ENCODE data around the gene NDST1. TPM values are rescaled to one million over a fixed set of nuclear protein-coding genes. Genes with fewer than 3 reads are reported as not detected.

Gene NDST1
- total RNA-seq, 4 donors from 2014 or later = 10.9 to 86.0 (median 42.5) TPM

DNA sequence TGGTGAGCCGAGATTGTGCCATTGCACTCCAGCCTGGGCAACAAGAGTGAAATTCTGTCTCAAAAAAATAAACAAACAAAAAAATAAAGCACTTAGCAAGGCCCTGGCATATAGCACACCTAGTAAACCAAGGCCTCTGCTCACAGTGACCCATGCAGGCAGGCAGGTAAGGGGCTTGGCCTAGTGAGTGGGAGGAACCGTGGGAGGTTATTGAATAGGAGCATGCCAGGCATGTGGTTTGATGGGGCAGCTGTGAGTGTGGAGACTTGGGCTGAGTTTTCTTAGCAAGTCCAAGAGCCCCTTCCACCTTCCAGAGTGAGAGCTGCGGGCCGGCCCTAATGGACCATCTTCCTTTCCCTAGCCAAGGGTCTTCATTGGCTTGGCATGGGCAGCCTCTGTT lies 4.5 kb upstream of the NDST1 start:
- no peaks in the 10 kb centered on the region for H3K9me3 ChIP-seq
- no peak for TF ChIP-seq POLR2A (IDR thresholded peaks at IDR 0.05)
- TF ChIP-seq, protein P1, sequence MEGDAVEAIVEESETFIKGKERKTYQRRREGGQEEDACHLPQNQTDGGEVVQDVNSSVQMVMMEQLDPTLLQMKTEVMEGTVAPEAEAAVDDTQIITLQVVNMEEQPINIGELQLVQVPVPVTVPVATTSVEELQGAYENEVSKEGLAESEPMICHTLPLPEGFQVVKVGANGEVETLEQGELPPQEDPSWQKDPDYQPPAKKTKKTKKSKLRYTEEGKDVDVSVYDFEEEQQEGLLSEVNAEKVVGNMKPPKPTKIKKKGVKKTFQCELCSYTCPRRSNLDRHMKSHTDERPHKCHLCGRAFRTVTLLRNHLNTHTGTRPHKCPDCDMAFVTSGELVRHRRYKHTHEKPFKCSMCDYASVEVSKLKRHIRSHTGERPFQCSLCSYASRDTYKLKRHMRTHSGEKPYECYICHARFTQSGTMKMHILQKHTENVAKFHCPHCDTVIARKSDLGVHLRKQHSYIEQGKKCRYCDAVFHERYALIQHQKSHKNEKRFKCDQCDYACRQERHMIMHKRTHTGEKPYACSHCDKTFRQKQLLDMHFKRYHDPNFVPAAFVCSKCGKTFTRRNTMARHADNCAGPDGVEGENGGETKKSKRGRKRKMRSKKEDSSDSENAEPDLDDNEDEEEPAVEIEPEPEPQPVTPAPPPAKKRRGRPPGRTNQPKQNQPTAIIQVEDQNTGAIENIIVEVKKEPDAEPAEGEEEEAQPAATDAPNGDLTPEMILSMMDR (IDR thresholded peaks at IDR 0.05) = no peak
- no peak for DNase-seq
- intact Hi-C loops (cut with DNase I; ENCODE audit: low total_unique reads) = no loop called here
- no peak overlapping the region for H3K27ac ChIP-seq
- H3K27me3 ChIP-seq = no peaks in the 10 kb centered on the region
- H3K36me3 ChIP-seq = no peaks in the 10 kb centered on the region
- no peak overlapping the region for H3K4me3 ChIP-seq
- peaks cover 0 to 30% of the 10 kb centered on the region in 2 donors for H3K4me1 ChIP-seq

DNA sequence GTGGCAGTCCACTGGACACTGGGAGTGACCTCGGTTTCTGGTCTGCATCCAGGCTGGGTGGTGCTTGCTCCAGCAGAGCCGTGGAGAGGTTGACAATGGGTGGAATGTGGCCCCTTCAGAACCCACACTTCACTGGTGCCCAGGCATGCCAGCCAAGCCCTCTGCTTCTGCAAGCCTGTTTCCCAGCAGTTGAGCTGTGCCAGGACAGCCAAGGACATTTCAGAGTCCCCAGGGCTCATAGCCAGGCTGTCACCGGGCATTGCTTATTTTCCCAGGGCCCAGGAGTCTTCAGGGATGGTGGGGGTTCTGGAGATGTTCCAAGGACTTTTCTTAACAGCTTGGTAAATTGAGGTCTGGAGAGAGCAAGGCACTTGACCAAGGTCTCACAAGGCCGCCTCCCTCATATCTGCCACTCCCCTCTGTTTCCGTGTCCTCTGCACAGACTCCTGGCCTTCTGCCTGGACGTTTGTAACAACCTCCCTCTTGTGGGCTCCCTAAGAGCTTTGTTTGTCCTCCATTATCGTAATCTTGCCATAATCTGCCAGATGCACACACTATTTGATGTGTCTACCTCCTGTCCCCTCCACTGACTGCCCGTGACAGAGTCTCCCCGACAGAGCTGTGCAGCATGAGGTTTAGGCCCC lies 3.8 kb upstream of the NDST1 start:
- intact Hi-C loops (cut with DNase I; ENCODE audit: low total_unique reads) = no loop called here
- H3K36me3 ChIP-seq = no peaks in the 10 kb centered on the region
- TF ChIP-seq, protein P1 (IDR thresholded peaks at IDR 0.05) = no peak
- no peaks in the 10 kb centered on the region for H3K9me3 ChIP-seq
- peaks cover 0 to 33% of the 10 kb centered on the region in 2 donors for H3K4me1 ChIP-seq
- no peak overlapping the region for H3K27ac ChIP-seq
- H3K27me3 ChIP-seq = no peaks in the 10 kb centered on the region
- no peak for DNase-seq
- no peak overlapping the region for H3K4me3 ChIP-seq

DNA sequence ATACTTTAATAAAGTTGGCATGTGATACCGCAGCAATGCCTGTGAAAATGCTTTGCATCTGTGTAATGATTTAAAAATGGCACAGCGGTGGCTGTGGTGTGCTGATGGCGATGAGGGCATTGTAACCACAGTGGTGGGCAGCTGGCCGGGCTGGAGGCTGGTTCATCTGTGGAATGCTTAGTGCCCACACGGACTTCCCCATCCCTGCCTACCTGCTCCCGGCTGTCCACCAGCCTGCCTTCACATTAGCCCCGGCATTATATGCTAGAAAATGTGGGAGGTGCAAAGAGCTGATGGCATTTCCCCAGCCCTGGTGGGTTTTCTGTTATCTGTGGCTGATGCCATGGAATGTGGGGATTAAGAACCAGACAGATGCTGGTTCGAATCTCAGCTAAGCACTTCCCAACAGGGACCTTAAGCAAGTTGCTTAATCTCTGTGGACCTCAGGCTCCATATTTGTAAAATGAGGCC lies 2.9 kb upstream of the NDST1 start:
- Histone ChIP-seq H3K36me3 (no peaks in the 10 kb centered on the region), H3K4me3 (no peak overlapping the region), H3K27me3 (no peaks in the 10 kb centered on the region), H3K27ac (no peak overlapping the region), H3K9me3 (no peaks in the 10 kb centered on the region), H3K4me1 (peaks cover 0 to 34% of the 10 kb centered on the region in 2 donors)
- intact Hi-C loops (cut with DNase I; ENCODE audit: low total_unique reads) = no loop called here
- TF ChIP-seq, protein P1 (IDR thresholded peaks at IDR 0.05) = no peak
- no peak for TF ChIP-seq POLR2A (IDR thresholded peaks at IDR 0.05)
- no peak for DNase-seq

DNA sequence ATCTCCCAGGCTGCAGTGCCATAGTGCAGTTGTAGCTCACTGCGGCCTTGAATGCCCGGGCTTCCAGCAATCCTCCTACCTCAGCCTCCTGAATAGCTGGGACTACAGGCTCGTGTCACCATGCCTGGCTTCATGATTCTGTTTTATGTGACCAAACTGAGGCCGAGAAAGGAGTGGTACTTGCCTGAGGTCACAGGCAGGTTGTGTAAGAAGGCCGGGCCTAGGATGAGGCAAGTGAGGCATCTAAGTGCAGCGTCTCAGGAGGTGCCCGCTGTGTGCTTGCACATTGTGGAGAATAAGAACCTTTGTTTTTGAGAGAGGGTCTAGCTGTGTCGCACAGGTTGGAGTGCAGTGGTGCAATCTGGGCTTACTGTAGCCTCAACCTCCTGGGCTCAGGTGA lies 2.1 kb upstream of the NDST1 start:
- H3K27ac ChIP-seq = no peak overlapping the region
- TF ChIP-seq POLR2A (IDR thresholded peaks at IDR 0.05) = no peak
- TF ChIP-seq, protein P1 (IDR thresholded peaks at IDR 0.05) = no peak

DNA sequence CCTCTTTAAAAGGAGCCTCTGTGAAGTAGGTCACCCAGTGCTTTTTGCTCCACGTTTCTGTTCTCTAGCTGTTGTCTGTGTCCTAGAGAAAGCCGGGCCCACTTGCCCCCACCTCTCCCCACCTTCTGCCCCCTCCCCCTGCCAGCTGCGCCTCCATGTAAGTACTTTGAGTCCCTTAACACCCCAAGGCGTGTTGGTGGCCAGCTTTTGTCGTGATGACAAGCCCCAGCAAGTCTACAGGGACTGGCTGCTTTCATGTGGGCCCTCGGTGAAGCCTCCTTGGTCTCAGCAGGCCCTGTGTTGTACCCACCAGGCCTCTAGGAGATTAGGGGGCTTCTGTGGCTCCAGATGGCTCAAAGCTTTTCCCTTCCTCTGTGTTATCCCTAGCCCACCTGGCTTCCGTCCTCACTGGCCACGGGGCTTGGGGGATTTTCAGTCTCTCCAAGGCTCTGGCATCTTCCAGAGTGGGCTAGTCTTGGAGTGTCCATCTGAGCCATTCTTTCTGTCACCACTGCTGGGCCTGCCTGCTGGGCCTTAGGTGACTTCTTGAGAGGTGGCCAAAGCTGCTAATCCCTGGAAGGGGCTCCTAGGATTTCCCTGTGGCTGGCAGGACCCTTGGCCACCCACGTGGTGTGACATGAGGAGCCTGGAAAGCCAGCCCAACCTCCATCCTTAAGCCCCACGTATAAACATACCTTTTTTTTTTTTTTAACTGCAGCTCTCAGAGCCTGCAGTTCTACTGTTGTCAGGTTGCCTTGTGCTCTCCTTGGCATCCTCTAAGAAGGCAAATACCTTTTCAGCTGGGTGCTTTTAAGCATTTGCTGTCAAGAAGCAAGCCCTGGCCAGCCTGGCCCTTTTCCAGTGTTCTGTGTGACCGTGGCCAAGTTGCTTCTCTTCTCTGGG lies 1.1 kb upstream of the NDST1 start:
- TF ChIP-seq, protein P1 (IDR thresholded peaks at IDR 0.05) = no peak
- TF ChIP-seq POLR2A (IDR thresholded peaks at IDR 0.05) = no peak
- Histone ChIP-seq H3K27ac (peak overlapping the region; percentile 3 to 31), H3K36me3 (no peaks in the 10 kb centered on the region), H3K4me1 (peaks cover 0 to 43% of the 10 kb centered on the region in 2 donors), H3K9me3 (no peaks in the 10 kb centered on the region), H3K27me3 (no peaks in the 10 kb centered on the region), H3K4me3 (no peak overlapping the region)
- intact Hi-C loops (cut with DNase I; ENCODE audit: low total_unique reads) = no loop called here
- DNase-seq = no peak

More for the DNA sequence above, 2.1 kb upstream of the NDST1 start:
- peaks cover 0 to 38% of the 10 kb centered on the region in 2 donors for H3K4me1 ChIP-seq
- no peaks in the 10 kb centered on the region for H3K36me3 ChIP-seq
- no peak for DNase-seq
- H3K9me3 ChIP-seq = no peaks in the 10 kb centered on the region
- no peak overlapping the region for H3K4me3 ChIP-seq
- intact Hi-C loops (cut with DNase I; ENCODE audit: low total_unique reads) = no loop called here
- H3K27me3 ChIP-seq = no peaks in the 10 kb centered on the region
